ENCODE data around the gene ZDHHC11.
"Not testable (repeated sequence)": the region's sequence is repeated elsewhere in the genome, so short reads cannot be mapped to it uniquely, and the experiment has no call there.

Gene ZDHHC11

DNA sequence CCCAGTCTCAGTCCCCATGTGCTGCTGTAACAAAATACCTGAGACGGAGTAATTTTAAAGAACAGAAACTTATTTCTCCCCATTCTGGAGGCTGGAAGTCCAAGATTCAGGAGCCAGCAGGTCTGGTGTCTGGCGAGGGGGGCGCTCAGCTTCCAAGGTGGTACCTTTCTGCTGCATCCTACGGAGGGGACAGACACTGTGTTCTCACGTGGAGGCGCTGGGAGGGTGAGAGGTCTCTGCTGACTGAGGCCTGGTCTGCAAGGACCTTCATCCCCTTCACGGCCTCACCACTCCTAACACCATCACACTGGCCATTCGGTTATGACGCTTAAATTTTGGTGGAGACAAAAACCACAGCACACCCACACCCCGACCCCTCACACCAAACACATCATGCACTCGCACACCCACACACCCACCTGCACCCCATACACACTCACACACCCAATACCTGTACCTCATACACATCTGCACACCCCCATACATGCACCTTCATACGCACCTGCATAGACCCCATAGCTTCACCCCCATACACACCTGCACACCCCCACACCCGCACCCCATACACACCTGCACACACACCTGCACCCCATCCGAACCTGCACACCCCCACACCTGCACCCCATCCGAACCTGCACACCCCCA is 9.8 kb upstream of the ZDHHC11 start:
- DNase-seq (ENCODE audit: insufficient read length, low spot score) (no peak), FAIRE-seq (no peak)

DNA sequence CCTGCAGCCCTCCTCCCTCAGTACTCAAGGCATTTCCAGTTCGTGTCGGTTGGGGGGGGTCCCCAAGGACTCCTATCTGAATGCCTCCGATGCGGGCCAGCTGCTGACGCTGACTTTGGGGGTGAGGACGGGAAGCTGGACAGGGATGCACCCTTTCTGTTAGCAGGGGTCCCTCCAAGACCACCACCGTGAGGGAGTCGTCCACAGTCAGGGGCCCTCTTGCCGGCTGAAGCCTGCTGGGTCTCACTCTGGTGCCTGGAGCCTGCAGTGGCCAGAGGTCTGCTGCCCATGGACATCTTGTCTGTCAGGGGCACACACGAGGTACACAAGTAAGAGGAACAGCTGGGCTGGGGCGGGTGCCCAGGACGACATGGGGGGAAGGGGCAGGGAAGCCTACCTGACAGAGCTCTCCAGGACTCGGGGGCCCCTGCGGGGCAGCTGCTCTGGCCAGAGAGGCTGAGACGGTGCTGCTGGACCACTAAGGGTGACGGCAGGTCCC is 9.1 kb upstream of the ZDHHC11 start:
- DNase-seq (ENCODE audit: insufficient read length, low spot score): no peak
- no peak for FAIRE-seq

GRCh38 chr5:859391-859790 is 8.6 kb upstream of the ZDHHC11 start:
- DNase-seq (ENCODE audit: insufficient read length, low spot score) (no peak), FAIRE-seq (no peak)

- DNase-seq (ENCODE audit: insufficient read length, low spot score) (no peak), FAIRE-seq (no peak)
These were observed 7.9 kb upstream of the ZDHHC11 start for GRCh38 chr5:858726-859125.

- FAIRE-seq (no peak), DNase-seq (ENCODE audit: insufficient read length, low spot score) (no peak)
These were observed 6.0 kb upstream of the ZDHHC11 start for GRCh38 chr5:856531-857425.

- no peak for FAIRE-seq
- no peak for DNase-seq (ENCODE audit: insufficient read length, low spot score)
These were observed 5.2 kb upstream of the ZDHHC11 start for GRCh38 chr5:855771-856530.

GRCh38 chr5:854966-855743 is 4.4 kb upstream of the ZDHHC11 start:
- no peak for FAIRE-seq
- DNase-seq (ENCODE audit: insufficient read length, low spot score): no peak

DNA sequence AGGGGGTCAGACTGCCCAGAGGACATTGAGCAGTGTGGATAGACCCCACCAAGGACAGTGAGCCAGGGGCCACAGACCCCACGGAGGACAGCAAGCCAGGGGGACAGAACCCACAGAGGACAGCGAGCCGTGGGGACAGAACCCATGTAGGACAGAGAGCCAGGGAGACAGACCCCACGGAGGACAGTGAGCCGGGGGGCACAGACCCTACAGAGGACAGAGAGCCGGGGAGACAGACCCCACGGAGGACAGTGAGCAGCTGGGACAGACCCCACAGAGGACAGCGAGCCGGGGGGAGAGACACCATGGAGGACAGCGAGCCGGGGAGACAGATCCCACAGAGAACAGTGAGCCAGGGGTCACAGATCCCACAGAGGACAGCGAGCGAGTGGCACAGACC is 3.4 kb upstream of the ZDHHC11 start:
- FAIRE-seq (no peak), DNase-seq (ENCODE audit: insufficient read length, low spot score) (no peak)

GRCh38 chr5:853416-854090 is 2.8 kb upstream of the ZDHHC11 start:
- DNase-seq (ENCODE audit: insufficient read length, low spot score); FAIRE-seq: not testable (repeated sequence)

DNA sequence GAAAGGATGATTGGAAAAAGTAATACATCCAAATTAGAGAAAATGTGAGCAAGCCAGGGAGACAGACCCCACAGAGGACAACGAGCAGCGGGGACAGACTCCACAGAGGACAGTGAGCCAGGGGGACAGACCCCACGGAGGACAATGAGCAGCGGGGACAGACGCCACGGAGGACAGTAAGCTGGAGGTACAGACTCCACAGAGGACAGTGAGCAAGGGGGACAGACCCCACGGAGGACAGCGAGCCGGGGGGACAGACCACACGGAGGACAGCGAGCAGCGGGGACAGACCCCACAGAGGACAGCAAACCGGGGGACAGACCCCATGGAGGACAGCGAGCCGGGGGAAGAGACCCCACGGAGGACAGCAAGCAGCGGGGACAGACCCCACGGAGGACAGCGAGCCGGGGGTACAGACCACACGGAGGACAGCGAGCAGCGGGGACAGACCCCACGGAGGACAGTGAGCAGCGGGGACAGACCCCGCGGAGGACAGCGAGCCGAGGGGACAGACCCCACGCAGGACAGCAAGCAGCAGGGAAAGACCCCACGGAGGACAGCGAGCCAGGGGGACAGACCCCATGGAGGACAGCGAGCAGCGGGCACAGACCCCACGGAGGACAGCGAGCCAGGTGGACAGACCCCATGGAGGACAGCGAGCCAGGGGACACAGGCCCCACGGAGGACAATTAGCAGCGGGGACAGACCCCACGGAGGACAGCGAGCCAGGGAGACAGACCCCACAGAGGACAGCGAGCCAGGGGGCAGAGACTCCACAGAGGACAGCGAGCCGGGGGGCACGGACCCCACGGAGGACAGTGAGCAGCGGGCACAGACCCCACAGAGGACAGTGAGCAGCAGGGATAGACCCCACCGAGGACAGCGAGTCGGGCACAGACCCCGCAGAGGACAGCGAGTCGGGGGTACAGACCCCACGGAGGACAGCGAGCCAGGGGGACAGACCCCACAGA is 1.9 kb upstream of the ZDHHC11 start:
- DNase-seq (ENCODE audit: insufficient read length, low spot score) (no peak), FAIRE-seq (no peak)

DNA sequence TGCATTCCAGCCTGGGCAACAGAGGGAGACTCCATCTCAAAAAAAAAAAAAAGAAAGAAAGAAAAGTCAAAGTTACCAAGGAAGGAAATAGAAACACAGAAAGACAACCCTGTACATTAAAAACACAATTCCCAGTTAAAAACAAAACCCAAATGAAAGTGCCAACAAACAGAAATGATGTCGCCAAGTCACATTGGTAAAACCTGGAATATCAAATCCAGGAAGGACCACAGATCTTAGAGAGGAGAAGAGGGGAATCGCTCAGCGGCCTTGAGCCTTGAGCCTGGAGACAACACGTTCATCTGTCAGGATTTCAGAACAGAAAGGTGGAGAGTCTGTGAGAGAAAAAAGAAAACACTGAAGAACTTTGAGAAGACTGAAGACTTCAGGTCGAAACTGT is 1.2 kb upstream of the ZDHHC11 start:
- DNase-seq (ENCODE audit: insufficient read length, low spot score): no peak
- no peak for FAIRE-seq

DNA sequence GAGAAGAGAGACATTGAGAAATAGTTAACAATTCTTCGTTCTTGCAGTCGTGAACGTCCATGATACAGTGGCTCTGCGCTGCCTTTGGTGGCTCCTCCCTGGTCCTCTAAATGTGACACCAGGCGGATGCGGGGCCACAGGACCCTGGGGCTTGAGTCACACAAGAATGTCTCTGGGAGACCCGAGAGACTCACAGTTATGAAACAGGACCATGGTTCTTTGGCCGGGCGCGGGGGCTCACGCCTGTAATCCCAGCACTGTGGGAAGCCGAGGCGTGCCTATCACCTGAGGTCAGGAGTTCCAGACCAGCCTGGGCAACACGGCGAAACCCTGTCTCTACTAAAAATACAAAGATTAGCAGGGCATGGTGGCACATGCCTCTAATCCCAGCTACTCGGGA is 767 bp upstream of the ZDHHC11 start:
- DNase-seq (ENCODE audit: insufficient read length, low spot score) (no peak), FAIRE-seq (no peak)

DNA sequence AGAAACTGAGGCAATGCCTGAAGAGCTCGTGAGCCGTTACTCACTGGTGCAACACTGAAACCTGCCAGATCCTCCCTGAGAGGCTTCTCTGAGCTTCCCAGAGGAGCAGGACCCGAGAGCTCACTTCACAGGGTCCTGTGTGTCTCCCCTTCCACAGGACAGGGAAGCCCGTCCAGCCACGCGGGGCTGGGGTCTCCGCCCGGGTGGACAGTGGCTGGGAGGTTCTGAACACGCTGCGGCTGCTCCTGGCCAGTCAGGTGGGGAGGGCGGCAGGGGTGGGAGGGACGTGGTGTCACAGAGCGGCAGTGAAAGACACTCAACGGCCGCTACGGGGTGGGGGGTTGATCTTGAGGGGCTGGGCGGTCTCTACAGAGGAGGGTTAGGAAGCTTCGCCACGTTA is 290 bp upstream of the ZDHHC11 start:
- no peak for FAIRE-seq
- no peak for DNase-seq (ENCODE audit: insufficient read length, low spot score)

DNA sequence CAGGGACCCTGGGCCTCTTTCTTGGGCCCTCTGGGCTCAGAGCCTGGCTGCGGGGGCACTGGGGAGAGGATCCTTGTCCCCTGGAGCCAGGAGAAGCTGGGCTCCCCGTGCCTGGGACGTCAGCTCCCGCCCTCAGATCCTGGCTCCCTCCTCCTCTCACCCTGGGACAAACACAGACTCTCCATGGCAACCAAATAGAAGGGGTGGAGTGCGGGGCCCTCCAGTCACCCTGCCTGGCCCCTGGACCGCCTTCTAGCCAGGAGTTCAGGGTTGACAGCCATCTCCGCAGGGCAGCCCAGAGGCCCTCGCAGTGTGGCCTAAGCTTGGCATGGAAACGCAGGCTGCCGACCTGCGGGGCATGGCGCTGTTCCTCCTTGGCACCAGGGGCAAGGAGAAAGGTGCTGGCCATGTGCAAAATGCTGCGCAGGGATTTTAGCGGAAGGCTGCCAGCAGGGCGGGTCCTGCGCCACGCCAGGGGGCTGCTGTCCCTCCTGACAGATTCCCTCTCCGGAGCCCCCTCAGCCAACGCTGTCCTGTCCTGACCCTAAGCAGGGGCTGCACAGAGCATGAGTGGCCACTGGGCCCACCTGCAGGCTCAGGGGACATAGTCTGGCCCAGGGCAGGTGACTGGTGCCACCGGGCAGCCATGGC is 1.0 kb downstream of the ZDHHC11 start:
- no peak for FAIRE-seq
- DNase-seq (ENCODE audit: insufficient read length, low spot score): no peak

- no peak for FAIRE-seq
- DNase-seq (ENCODE audit: insufficient read length, low spot score): no peak
These were observed 2.1 kb downstream of the ZDHHC11 start for GRCh38 chr5:848671-849111.

- DNase-seq (ENCODE audit: insufficient read length, low spot score); FAIRE-seq: not testable (repeated sequence)
These were observed 3.0 kb downstream of the ZDHHC11 start for GRCh38 chr5:847736-848135.

DNA sequence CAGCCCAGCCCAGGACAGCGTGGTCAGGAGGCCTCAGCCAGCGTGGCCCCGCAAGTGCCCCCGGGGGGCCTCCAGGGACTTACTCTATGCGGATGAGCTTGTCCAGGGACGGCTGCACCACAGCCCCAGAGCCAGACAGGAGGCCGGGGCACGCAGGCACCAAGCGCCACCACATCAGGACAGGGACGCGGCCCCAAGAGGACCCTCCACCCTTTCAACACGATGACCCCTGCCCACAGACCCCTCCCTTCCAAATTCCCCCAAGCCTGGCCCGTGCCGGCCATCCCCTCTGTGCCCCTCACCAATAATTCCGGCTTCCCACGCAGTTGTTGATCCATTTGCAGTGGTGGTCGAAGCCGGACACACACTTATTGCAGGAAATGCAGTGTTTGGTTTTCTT is 3.6 kb downstream of the ZDHHC11 start:
- not testable (repeated sequence) for FAIRE-seq; DNase-seq (ENCODE audit: insufficient read length, low spot score)

DNA sequence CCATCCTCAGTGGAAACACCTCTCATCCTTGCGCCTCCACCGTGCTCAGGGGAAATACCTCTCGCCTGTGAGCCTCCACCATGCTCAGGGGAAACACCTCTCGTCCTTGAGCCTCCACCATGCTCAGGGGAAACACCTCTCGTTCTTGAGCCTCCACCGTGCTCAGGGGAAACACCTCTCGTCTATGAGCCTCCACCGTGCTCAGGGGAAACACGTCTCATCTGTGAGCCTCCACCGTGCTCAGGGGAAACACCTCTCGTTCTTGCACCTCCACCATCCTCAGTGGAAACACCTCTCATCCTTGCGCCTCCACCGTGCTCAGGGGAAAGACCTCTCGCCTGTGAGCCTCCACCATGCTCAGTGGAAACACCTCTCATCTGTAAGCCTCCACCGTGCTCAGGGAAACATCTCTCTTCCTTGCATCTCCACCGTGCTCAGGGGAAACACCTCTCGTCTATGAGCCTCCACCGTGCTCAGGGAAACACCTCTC is 4.1 kb downstream of the ZDHHC11 start:
- peak; percentile 92 for FAIRE-seq
- not testable (repeated sequence) for DNase-seq (ENCODE audit: insufficient read length, low spot score)
